Keratinocyte (primary cell): ENCODE results near the gene STUB1.

Source experiments
- CTCF ChIP-seq, 3 experiments: IDR thresholded peaks in 1 of 3; conservative IDR thresholded peaks in 1 of 3; optimal IDR thresholded peaks in 1 of 3; 2 replicates in 2 of 3; 3 replicates in 1 of 3; pipeline versions ENCODE3 to v1.5.1; 2011; ENCODE audit warnings: low read length in 3 of 3, mild to moderate bottlenecking in 3 of 3, moderate library complexity in 2 of 3, control low read depth in 1 of 3, inconsistent platforms in 1 of 3; ENCODE audit not compliant: insufficient read depth in 2 of 3; ENCODE audit errors: extremely low read depth in 1 of 3
- EZH2 ChIP-seq: IDR thresholded peaks from one replicate; pipeline ENCODE4 v1.6.1; 2012; ENCODE audit warnings: inconsistent platforms, mild to moderate bottlenecking, low read length, moderate library complexity

GRCh38 chr16:715477-716199 is 35.4 kb downstream of the STUB1 start:
- TF ChIP-seq CTCF (optimal IDR thresholded peaks at IDR 0.05 in 1 of 3, IDR thresholded peaks at IDR 0.05 in 1 of 3, conservative IDR thresholded peaks at IDR 0.05 in 1 of 3; ENCODE audit: extremely low read depth in 1 of 3, insufficient read depth in 2 of 3, low read length in 3 of 3), result peak in 1 of 3 experiments; percentile 38
- TF ChIP-seq EZH2, result no peak
